ENCODE results near the gene DROSHA. TPM values are rescaled to one million over a fixed set of nuclear protein-coding genes. Genes with fewer than 3 reads are reported as not detected.

DROSHA gene
- total and polyA plus RNA-seq, 2 of the 4 experiments (the other 2 are of a cell fraction), result 36.4 to 36.5 TPM

DNA sequence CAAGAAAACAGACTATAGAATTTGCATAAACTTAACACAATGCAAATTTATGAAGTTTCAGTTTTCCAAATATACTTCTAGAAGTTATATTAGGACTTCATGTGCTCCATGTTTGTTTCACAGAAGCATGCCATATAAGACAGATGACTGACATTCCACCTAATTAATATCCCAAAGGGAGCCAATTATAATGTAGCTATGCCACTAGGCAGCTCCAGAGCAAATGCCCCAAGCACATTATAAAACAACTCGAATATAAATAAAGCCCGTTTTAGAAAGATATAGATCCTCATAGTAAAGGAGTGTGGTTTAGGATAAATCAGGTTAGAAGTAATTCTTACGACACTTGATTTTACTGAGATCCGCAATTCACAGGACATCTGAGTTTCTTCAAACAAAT, 8.9 kb downstream of the DROSHA start:
- H4K8ac ChIP-seq (ENCODE audit: low read depth in 2 of 2, low read length in 2 of 2), result no peak overlapping the region
- H3K4me3 ChIP-seq (ENCODE audit: insufficient read depth, low read depth, low read length), result no peak overlapping the region
- TF ChIP-seq, protein P1, sequence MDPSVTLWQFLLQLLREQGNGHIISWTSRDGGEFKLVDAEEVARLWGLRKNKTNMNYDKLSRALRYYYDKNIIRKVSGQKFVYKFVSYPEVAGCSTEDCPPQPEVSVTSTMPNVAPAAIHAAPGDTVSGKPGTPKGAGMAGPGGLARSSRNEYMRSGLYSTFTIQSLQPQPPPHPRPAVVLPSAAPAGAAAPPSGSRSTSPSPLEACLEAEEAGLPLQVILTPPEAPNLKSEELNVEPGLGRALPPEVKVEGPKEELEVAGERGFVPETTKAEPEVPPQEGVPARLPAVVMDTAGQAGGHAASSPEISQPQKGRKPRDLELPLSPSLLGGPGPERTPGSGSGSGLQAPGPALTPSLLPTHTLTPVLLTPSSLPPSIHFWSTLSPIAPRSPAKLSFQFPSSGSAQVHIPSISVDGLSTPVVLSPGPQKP (IDR thresholded peaks at IDR 0.05; ENCODE audit: borderline replicate concordance, low read depth, low read length), result no peak
- TF ChIP-seq POLR2A (IDR thresholded peaks at IDR 0.05; ENCODE audit: low read depth, low read length), result no peak
- H3K9me3 ChIP-seq (ENCODE audit: control insufficient read depth, insufficient read depth, low read length), result no peaks in the 10 kb centered on the region
- H2AK5ac ChIP-seq (ENCODE audit: low read depth, low read length), result no peak overlapping the region
- H3K27me3 ChIP-seq (ENCODE audit: control insufficient read depth, insufficient read depth, low read length), result no peaks in the 10 kb centered on the region
- H3K9ac ChIP-seq (ENCODE audit: low read depth, low read length), result no peak overlapping the region
- no peak overlapping the region for H2BK120ac ChIP-seq (ENCODE audit: low read depth, low read length)
- no peak overlapping the region for H4K5ac ChIP-seq (ENCODE audit: low read depth, low read length)
- no CpG with 5 or more reads among the region's 4 CpGs for whole genome bisulfite sequencing, 2 experiments (ENCODE audit: extremely low coverage in 2 of 2, insufficient read length in 1 of 2)
- intact Hi-C loops (cut with micrococcal nuclease) (no loop called here), in situ Hi-C loops (cut with MboI; ENCODE audit: low sequenced_read_pairs) (no loop called here), dilution Hi-C loops (cut with HindIII; ENCODE audit: low sequenced_read_pairs, unreplicated experiment) (no loop called here)
- H3K79me1 ChIP-seq (ENCODE audit: low read depth in 1 of 2, low read length in 2 of 2), result peaks cover 25 to 28% of the 10 kb centered on the region in 2 experiments
- H3K56ac ChIP-seq (ENCODE audit: extremely low read depth, insufficient read depth, low read length), result no peak overlapping the region
- H2BK20ac ChIP-seq (ENCODE audit: low read depth, low read length), result no peak overlapping the region
- peaks cover 29% of the 10 kb centered on the region for H3K36me3 ChIP-seq (ENCODE audit: control insufficient read depth, insufficient read depth, low read length)
- CTCF ChIA-PET, result interaction anchor here (0.5 kb wide), 1 partner anchor 59 kb away, joined by 3 read pairs; no protein-coding TSS in a partner anchor
- no peak for DNase-seq
- no peak overlapping the region for H2BK5ac ChIP-seq (ENCODE audit: low read depth, low read length, poor library complexity, severe bottlenecking)
- POLR2A ChIA-PET (ENCODE audit: unreplicated experiment), result no interaction called here
- H2BK15ac ChIP-seq (ENCODE audit: low read depth, low read length), result no peak overlapping the region
- no peak overlapping the region for H3K27ac ChIP-seq (ENCODE audit: insufficient read depth, low read length)
- no peak overlapping the region for H2AK9ac ChIP-seq (replicated peaks; ENCODE audit: low read depth, low read length, poor library complexity)
- H3K4me2 ChIP-seq (ENCODE audit: low read depth, low read length), result no peak overlapping the region
- H4K20me1 ChIP-seq (ENCODE audit: insufficient read depth, low read length), result no peaks in the 10 kb centered on the region; the same call in 1 of the 2 replicates
- no peak overlapping the region for H2AFZ ChIP-seq (replicated peaks; ENCODE audit: low read length, poor library complexity)
- BruUV-seq (replicated peaks), result no TSS peak
- ATAC-seq (ENCODE audit: low read depth), result no peak
- H4K91ac ChIP-seq (ENCODE audit: insufficient read depth, low read depth, low read length), result no peak overlapping the region
- H3K4me1 ChIP-seq (ENCODE audit: control insufficient read depth, insufficient read depth, low read length), result no peaks in the 10 kb centered on the region
- no peak overlapping the region for H3K18ac ChIP-seq (ENCODE audit: low read depth, low read length)
- H3K23ac ChIP-seq (ENCODE audit: low read depth, low read length), result no peak overlapping the region
- no peak overlapping the region for H3K4ac ChIP-seq (ENCODE audit: low read depth, low read length)
- H3K9me1 ChIP-seq (ENCODE audit: insufficient read depth, low read length), result 0 out of 2 replicates have a peak, but pooled peaks cover 6% of the 10 kb centered on the region
- no peak overlapping the region for H3K14ac ChIP-seq (replicated peaks; ENCODE audit: low read depth, low read length)
